HG03095 (cell line): Measurements from ENCODE around the gene ACOT4.
"Not testable (repeated sequence)": the region's sequence is repeated elsewhere in the genome, so short reads cannot be mapped to it uniquely, and the experiment has no call there.

Experiments
- ATAC-seq: cut with Tn5 transposase; IDR thresholded peaks from one replicate; pipeline ENCODE4 v1.9.1; 2021; ENCODE audit warnings: moderate library complexity; ENCODE audit not compliant: unreplicated experiment

ACOT4 gene

DNA sequence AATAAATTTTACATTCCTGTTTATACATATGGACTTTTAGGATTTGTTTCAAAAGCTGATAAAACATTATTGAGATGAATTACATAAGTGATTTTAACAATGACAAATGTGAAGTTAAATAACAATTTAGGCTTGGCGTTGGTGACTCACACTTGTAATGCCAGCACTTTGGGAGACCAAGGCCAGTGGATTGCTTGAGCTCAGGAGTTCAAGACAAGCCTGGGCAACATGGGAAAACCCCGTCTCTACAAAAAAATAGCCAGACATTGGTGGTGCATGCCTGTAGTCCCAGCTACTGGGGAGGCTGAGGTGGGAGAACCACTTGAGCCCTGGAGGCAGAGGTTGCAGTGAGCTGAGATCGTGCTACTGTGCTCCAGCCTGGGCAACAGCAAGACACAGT is 15.3 kb upstream of the ACOT4 start:
- ATAC-seq = no peak

- not testable (repeated sequence) for ATAC-seq
Observed at GRCh38 chr14:73577214-73577613, 14.5 kb upstream of the ACOT4 start.

DNA sequence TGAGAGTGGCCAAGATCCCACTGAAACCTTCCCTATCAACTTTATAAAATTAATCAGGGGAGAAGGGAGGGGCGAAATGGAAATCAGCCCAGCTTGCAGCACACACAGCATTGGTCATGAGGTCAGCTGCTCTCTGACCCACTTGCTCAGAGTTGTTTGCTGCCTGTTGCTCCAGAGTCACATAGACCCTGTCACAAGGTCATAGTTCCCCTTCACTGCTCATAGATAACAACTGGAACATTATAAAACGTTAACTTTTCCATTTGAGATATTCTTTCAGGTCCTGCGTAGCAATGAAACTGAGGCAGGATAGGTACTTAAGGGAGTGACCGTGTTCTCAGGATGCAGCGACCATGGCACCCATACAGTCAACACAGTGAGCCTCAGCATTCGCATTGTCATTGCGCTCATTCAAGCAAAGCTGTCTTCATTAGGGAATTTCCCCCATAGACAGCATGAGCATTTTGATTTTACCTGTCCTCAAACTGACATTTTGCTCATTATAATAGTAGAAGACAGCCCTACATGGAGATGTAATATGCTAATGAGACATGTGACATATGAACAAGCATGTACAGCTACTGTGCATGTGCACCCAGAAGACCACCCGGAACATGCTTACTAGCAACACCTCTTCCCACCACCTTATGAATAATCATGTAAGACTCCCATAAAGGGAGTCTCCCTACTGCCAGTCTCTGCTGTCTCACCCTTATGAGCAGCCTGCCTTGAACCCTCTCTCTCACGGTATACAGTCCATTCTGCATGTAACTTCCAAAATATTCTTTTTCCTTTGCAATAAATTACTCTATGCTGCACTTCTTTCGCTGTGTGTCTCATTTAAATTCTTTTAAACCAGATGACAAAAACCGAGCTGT is 9.3 kb upstream of the ACOT4 start:
- ATAC-seq = not testable (repeated sequence)

DNA sequence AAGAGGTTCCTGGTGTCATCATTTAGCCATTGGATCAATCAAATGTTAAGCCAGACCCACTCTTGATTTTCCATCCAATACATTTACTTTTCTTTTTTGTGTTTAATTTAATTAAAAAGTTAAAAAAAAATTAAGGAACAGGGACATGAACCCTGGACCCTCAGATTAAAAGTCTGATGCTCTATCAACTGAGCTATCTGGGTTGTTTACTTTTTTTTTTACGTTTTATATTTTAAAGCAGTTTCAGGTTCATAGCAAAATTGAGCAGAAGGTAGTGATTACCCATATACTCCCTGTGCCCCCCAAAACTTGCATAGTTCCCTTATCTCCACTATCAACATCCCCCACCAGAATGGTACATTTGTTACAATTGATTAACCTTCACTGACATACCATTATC is 3.0 kb upstream of the ACOT4 start:
- no peak for ATAC-seq

GRCh38 chr14:73589116-73589515 is 2.6 kb upstream of the ACOT4 start:
- ATAC-seq = no peak

- ATAC-seq = not testable (repeated sequence)
Observed at GRCh38 chr14:73590673-73591004, 1.0 kb upstream of the ACOT4 start.

GRCh38 chr14:73594491-73594890 is 2.8 kb downstream of the ACOT4 start:
- no peak for ATAC-seq

GRCh38 chr14:73599499-73599898 is 7.8 kb downstream of the ACOT4 start:
- no peak for ATAC-seq

DNA sequence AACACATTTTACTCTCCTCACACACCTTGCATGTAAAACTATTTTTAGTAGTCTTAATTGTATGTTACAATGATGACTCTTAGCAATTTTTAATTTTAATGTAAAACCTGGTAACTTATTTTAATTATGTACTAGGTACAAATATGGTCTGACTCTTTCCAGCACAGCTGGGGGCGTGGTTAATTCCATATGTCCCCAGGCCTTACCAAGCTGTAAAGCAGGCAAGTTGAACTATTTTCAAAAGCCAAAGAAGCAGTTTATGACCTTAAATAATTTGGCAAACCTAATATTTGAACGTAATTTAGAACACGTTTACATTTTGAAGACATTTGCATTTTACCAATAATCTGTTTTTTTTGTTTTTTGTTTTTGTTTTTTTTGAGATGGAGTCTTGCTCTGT is 11.3 kb downstream of the ACOT4 start:
- ATAC-seq = no peak

GRCh38 chr14:73606271-73606670 is 14.6 kb downstream of the ACOT4 start:
- ATAC-seq = no peak

DNA sequence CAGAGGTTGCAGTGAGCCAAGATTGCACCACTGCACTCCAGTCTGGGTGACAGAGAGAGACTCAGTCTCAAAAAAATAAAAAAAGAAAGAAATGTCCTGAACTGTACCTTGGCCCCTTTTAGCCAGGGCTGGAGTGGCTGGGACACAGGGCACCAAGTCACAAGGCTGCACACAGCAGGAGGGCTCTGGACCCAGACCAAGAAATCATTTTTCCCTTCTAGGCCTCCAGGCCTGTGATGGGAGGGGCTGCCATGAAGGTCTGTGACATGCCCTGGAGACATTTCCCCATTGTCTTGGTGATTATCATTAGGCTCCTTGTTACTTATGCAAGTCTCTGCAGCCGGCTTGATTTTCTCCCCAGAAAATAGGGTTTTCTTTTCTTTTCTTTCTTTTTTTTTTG is 15.6 kb downstream of the ACOT4 start:
- ATAC-seq = no peak

DNA sequence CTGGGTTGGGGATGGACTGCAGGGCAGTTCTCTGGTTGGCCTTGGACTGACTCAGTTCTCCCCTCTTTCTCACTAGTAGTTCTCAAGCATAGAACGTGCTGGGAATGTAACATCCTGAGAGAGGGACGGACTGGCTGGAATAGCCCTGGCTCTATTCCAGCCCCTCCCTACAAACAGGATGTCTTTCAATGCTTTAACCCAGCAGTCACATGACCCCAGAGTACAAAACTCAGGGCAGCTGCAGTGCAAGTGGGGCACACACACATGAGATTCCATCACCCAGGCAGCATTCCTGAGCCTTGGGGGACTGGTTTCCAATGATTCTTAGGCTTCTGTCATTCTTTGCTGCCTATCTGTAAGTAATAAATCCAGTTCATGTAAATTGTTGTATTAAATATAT is 19.0 kb downstream of the ACOT4 start:
- no peak for ATAC-seq

DNA sequence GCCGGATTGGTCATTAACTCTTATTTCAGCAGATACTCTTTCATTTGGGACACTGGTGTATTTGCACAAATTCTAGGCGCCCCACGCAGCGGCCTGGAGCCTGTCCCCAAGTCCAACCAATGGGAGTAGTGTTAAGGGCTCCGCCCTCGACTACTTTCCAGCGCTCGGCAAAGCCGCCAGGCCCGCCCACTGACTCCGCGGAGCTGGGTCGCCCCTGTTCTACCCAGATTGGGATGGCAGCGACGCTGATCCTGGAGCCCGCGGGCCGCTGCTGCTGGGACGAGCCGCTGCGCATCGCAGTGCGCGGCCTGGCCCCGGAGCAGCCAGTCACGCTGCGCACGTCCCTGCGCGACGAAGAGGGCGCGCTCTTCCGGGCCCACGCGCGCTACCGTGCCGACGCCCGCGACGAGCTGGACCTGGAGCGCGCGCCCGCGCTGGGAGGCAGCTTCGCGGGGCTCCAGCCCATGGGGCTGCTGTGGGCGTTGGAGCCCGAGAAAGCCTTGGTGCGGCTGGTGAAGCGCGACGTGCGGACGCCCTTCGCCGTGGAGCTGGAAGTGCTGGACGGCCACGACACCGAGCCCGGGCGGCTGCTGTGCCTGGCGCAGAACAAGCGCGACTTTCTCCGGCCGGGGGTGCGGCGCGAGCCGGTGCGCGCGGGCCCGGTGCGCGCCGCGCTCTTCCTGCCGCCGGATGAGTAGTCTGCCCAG is 20.8 kb downstream of the ACOT4 start, which contains the start of gene ACOT6:
TSS of gene ACOT6 (plus strand) at position 179 of the 707 bp plus-strand sequence. CDS start at position 234, 55 bp downstream.
- ATAC-seq = peak; percentile 68

DNA sequence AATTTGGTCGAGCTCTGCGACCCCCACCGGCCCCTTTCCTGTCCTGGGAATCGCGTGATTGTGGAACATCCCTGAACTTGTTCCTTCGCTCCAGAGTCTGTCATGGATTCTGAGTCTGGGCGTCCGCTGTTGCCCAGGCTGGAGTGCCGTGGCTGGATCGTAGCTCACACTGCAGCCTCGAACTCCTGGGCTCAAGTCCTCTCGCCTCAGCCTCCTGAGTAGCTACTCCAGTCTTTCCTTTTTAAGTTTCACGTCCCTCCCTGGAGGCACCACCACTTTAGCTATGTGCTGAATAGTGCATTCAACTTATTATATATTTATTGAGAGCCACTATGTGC is 21.3 kb downstream of the ACOT4 start:
- no peak for ATAC-seq

GRCh38 chr14:73613419-73613963 is 21.8 kb downstream of the ACOT4 start:
- ATAC-seq = no peak

GRCh38 chr14:73616831-73617230 is 25.2 kb downstream of the ACOT4 start:
- ATAC-seq = no peak

- no peak for ATAC-seq
Observed at GRCh38 chr14:73619524-73619923, 27.9 kb downstream of the ACOT4 start.

GRCh38 chr14:73620268-73620667 is 28.6 kb downstream of the ACOT4 start:
- ATAC-seq = no peak

DNA sequence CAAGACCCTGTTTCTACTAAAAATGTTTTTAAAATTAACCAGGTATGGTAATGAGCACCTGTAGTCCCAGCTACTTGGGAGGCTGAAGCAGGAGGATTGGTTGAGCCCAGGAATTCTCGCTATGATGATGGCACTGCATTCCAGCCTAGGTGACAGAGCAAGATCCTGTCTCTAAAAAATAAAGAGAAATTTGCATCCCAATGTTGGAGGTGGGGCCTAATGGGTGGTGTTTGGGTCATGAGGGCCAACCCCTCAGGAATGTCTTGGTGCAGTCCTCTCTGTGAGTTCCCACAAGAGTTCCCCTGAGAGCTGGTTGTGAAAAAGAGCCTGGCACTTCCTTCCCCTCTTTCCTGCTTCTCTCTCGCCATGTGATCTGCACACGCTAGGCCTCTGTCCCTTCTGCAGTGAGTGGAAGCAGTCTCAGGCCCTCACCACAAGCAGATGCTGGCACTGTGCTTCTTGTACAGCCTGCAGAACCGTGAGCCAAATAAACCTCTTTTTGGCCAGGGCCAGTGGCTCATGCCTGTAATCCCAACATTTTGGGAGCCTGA is 31.9 kb downstream of the ACOT4 start:
- no peak for ATAC-seq

GRCh38 chr14:73625706-73626105 is 34.0 kb downstream of the ACOT4 start:
- no peak for ATAC-seq

DNA sequence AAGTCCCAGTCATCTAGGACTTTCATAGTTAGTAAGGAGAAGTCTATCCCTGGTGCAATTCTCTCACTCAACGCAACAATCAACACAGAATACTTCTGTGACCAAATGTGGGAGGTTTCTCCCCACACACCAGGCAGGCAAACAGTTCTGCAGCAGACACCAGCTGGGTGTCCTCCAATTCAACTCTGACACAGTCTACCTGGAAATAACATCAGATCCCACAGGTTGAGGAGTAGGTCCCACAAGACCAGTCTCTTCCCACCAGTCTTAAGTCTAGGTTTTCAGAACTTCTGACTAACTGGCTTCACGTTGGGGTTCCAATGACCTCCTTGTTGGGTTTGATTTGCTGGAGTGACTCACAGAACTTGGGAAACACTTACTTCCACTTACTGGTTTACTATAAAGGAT is 35.5 kb downstream of the ACOT4 start:
- no peak for ATAC-seq
